HS-27A (cell line): Measurements from ENCODE around the gene SUN5.

ENCODE experiments used
- DNase-seq: peaks from one replicate; pipeline ENCODE4 v3.0.0-alpha.2; 2012; ENCODE audit warnings: low read depth, missing footprints

Gene SUN5

GRCh38 chr20:33014336-33015113 lies 10.3 kb upstream of the SUN5 start:
- DNase-seq: no peak

DNA sequence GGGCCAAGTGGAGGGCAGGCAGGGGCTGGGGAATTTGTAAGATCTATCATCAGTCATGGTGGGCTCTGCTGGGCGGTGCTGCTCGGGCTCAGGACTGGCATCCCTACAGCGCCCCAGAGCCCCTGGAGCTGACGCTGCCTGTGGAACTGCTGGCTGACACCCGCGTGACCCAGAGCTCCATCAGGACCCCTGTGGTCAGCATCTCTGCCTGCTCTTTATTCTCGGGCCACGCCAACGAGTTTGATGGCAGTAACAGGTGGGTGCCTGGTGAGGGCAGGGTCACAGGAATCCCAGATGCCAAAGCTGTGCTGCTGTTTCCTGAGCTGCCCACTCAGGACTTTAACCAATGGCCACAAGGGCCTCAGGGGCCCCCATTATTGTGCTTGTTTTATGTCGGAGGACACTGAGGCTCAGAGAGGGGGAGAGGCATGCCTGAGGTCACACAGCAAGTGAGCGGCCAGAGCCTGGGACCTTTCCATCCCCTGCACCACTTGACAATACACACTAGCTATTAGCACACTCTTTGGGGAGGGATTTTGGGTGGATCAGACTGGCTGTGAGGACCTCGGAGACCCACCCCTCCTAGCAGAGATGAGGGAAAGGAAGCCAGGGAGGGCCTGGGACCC lies 9.6 kb upstream of the SUN5 start:
- DNase-seq: no peak

DNA sequence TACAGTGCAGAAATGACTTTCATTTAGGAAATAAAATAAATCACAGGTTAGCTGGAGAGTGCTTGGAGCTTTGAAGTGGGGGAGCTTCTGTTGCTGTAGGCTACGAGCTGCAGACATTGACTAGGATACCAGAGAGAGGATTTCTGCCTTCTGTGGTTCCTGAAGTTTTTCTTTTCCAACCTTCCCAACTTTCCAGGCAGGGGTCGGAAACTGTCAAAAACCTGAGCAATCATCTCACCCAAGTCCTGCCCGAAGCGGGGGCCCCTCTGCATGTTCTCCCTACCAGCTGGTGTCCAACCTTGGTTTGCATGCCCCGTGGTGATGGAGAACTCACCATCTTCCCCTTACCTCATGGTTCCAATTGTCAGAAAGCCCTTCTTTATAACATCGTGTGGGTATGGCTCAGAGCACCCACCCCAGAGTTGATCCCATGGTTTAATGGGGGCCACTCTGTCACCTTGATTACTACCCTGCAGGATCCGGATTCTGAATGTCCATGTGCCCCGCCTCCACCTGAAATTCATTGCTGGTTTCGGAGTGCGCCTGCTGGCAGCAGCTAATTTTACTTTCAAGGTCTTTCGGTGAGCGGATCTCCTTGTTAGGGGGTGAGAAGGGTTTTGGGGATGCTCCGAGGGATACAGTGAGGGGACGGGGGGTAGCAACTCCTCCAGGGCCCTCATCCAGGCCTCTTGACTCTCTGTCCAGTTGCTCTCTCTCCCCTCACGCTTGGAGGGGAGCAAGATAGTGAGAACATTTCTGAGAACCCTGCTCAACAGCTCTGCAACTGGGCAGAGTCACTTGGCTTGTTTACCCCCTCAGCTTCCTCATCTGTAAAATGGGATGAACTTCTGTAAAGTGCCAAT lies 8.3 kb upstream of the SUN5 start:
- no peak for DNase-seq

DNA sequence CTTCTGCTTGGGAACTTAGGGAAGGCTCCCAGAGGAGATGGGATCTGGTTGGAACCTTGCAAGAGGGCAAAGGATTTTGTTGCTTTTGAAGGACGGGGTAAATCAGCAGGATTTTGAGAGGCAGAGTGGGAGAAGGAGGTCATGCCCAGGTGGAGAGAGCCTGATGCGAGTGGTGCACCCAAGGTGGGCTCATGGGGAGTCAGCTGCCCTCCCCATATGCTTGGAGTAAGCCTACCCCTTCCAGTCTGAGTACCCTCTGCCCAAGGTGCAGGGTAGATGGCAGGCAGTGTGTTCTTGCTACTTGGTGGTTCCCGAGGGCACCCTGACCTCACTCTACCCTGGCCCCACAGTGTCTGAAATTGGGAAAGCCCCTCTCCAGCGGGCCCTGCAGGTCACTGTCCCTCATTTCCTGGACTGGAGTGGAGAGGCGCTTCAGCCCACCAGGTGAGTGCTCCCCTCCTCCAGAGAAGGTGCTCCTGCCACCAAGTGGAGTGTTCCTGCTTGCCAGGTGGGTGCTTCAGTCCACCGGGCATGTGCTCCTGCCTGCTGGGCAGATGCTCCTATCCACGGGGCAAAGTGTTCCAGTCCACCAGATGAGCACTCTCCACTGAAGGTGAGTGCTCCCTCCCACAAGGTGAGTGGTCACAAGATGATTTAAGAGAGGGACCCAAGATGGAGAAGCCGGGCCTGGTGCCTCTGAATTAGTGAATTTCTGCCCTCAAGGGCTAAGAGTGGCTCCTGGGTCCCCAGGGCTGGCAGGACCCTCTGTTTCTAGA lies 6.6 kb upstream of the SUN5 start:
- no peak for DNase-seq

- no peak for DNase-seq
These were observed 5.9 kb upstream of the SUN5 start for GRCh38 chr20:33010133-33010504.

DNA sequence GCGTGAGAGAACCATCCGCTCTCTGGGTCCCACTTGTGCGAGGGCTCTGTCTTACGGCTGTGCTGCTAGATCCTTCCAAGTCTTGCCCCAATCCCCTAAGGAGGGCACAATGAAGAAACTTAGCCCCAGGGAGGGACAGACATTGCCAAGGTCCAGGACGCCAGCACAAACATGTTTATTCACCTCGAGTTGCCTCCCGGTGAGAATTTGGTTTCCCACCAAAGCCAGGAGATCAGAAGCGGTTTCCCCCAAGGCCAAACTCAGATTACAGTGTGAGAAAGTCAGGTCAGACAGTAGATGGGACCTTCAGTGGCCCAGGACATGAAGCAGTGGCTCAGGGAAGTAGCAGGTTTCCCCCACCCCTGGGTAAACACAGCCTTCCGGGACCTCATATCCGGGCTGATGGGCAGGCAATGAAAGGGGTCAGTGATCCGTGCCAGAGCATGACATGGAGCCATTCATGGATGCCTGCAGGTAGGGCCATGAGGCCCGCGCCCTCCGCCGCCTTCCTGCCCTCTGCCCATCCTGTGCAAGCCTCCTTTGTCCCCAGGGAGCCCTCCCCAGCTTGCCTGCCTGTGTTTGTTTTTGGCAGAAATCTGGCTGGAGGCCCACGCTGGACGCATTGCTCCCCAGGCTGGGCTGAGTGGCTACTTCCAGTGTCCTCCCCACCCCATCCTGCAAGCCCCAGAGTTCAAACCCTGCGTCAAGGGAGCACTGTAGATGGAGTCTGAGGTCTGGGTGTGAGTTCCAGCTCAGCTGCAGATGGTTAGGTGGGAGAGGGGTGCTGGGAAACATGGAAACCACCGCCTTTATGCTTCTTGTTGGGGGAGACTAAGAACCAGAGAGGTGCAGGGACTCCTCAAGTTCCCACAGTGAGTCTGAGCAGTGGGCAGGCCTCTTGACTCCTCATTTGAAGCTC lies 5.2 kb upstream of the SUN5 start:
- no peak for DNase-seq

- DNase-seq: no peak
These were observed 4.3 kb upstream of the SUN5 start for GRCh38 chr20:33008336-33009213.

DNA sequence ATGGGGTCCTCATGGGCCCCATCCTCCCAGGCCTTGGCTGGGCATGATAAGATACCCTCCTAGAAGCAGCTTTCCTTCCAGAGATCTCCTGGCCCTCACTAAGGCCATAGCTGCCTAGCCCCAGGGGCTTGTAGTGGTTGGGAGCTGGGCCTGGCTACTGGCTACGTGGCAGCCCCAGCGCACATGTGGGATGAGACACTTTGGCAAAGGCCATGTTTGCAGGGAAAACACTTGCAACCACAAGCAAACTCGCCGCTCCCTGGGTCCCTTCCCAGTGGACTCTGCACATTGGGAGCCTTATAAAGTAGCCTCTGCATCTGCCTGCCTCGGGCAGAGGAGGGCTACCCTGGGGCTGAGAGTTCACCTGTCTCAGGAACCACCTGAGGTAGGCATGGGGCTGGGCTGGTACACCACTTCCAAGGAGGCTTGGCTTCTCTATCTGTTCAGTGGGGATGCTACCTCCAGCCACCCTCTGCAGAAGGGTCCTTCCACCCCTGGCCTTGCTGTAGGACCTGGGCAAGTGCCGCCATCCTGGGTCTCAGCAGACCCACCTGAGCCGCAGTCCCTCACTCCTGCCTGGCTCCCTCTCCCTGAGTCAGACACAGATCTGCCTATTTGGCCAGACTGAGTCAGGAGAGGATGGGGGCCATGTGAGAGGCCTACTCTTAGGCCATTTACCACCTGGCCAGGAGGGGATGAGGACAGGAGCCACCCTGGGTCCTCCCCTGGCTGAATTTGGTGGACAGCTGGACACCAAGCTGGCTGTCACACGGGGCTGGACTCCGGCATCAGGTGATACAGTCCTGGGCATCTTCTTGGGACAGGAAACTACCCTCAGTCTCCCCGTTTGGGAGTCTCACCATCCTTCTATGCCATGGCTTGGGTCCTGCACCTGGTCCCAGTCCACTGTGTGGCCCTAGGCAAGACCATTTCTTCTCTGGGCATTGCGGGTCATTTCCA lies 3.4 kb upstream of the SUN5 start, which contains the start of gene BPIFB2:
TSS of gene BPIFB2 (plus strand) at position 329 of the 960 bp plus-strand sequence. CDS start 871 bp downstream, outside the sequence.
- DNase-seq: no peak

DNA sequence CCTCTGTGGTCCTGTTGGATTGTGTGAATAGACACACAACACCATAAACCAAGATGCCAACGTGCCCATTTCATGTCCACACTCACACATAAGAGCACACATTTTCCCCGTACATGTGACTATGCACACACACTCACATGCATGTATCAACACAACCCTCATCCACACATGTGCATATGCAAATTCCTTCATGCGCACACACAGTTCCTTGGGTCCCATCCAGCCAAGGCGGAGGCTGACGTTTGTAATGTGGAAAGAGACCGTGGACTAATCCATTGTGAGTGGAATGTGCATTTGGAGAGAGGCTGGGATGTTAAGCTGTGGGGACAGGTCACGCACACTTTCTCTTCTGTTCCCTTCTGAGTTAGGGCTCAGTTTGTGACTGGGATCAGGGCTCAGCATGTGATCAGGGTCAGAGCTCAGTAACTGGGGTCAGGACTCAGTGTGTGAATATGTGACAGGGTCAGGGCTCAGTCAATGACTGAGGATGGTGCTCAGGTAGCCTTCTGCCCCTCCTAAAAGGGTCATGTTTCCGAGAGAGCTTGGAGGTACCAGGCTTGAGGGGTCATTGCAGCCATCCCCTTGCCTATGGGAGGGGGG lies 2.6 kb upstream of the SUN5 start:
- no peak for DNase-seq

DNA sequence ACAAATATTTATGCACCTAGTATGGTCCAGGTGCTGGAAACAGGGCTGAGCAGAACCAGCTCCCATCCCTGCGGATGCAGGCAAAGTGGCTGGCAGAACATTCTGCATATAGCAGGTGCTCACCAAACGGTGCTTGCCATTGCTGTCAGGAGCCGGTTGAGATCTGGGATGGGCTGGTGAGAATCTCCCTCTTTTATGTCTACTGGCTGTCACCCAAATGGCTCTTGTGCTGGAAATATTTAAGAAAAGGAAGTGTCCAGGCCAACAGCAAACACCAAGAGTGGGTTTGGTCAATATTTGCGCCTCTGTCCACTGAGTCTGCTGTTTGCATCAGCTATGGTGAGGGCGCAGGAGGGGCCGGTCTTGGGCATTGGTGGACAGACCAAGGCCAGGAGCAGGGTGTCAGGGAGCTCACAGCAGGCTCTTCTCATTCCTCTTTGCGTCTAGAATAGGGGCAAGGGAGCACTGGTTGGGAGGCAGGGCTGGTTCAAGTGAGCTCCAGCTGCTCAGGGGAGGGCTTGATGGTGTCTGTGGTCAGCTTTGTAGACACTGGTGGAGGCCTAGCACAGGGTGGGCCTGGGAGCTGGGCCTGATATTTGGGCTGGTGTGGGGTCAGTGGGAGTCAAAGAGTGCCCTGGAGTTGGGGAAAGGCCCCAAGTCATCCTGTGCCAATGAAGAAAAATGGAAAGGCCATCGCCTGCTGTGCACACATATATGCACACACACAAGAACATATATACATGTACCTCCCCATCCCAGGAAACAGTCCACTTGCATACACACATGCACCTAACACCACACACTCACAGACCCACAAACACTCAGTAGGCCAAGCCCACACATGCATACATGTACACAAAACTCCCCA lies 1.9 kb upstream of the SUN5 start:
- no peak for DNase-seq

DNA sequence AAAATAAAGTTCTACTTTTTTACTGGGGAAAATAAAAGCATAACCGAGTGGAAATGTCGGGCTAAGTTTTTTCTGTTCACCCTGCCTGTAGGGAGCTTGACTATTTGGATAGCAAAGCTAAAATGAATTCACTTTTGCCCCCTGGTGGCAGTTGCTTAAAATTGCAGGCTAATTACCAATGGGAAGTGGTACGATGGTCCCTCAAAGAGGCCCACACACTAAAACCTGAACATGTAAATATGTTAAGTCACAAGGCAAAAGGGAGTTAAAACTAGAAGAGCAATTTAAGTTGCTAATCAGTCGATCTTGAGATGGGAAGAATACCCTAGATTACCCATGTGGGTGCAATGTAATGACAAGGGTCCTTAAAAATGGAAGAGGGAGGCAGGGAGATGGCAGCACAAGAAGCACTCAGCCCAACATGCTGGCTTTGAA lies 916 bp upstream of the SUN5 start:
- no peak for DNase-seq

- no peak for DNase-seq
These were observed 2.0 kb downstream of the SUN5 start for GRCh38 chr20:33002087-33002808.

DNA sequence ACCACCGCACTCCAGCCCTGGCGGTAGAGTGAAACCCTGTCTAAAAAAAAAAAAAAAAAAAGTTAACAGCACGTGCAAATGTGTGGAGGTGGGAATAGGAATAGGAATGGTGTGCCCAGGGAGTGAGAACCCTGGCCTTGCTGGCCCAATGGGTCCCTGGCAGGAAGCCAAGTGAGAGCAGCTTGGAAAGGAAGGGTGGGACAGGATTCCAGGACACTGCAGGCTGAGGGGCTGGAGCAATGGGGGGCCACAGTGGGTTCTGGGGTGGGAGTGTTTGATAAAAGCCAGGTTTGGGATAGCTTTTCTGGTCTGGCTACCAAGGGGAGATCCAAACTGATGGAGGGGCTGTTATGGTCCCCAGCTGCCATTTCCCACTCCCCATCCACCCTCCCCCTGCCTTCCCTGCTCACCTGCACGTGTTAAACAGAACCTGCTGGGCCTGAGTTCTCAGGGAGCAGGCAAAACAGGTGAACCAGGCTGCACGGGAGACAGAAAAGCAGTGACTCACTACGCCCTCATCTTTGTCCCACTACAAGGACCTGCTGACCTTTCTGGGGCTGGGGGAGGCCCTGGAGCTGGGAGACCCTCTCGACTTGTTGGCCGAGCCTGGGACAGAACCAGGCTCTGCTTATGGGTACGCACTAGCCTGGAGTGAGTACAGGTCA lies 3.3 kb downstream of the SUN5 start:
- no peak for DNase-seq

GRCh38 chr20:32999603-33000250 lies 4.5 kb downstream of the SUN5 start:
- DNase-seq: no peak

GRCh38 chr20:32997431-32997830 lies 6.8 kb downstream of the SUN5 start:
- no peak for DNase-seq
